ENCODE results near the gene FLVCR1.

Gene FLVCR1

GRCh38 chr1:212916481-212917133 lies 58.5 kb downstream of the FLVCR1 start:
- DNase-seq = no peak

- no peak for DNase-seq
These were observed 59.0 kb downstream of the FLVCR1 start for GRCh38 chr1:212917134-212917485.

- DNase-seq = no peak
These were observed 59.8 kb downstream of the FLVCR1 start for GRCh38 chr1:212917858-212918257.

- peak; percentile 32 for DNase-seq
These were observed 60.7 kb downstream of the FLVCR1 start for GRCh38 chr1:212918824-212919223.

GRCh38 chr1:212920246-212920645 lies 62.2 kb downstream of the FLVCR1 start:
- DNase-seq = no peak

- DNase-seq = no peak
These were observed 62.8 kb downstream of the FLVCR1 start for GRCh38 chr1:212920896-212921295.

GRCh38 chr1:212922016-212922415 lies 63.9 kb downstream of the FLVCR1 start:
- no peak for DNase-seq

- no peak for DNase-seq
These were observed 68.3 kb downstream of the FLVCR1 start for GRCh38 chr1:212926372-212926771.

GRCh38 chr1:212928323-212929291 lies 70.5 kb downstream of the FLVCR1 start:
- no peak for DNase-seq

- no peak for DNase-seq
These were observed 73.1 kb downstream of the FLVCR1 start for GRCh38 chr1:212930986-212931678.

GRCh38 chr1:212933815-212934471 lies 75.9 kb downstream of the FLVCR1 start:
- DNase-seq = no peak

- DNase-seq = no peak
These were observed 77.4 kb downstream of the FLVCR1 start for GRCh38 chr1:212935387-212935981.

- no peak for DNase-seq
These were observed 79.0 kb downstream of the FLVCR1 start for GRCh38 chr1:212937034-212937433.

- DNase-seq = no peak
These were observed 80.8 kb downstream of the FLVCR1 start for GRCh38 chr1:212938846-212939245.

GRCh38 chr1:212941452-212941851 lies 83.4 kb downstream of the FLVCR1 start:
- no peak for DNase-seq

GRCh38 chr1:212942679-212943392 lies 84.8 kb downstream of the FLVCR1 start:
- DNase-seq = no peak

GRCh38 chr1:212943393-212943710 lies 85.3 kb downstream of the FLVCR1 start:
- no peak for DNase-seq

- no peak for DNase-seq
These were observed 86.3 kb downstream of the FLVCR1 start for GRCh38 chr1:212944229-212944901.

GRCh38 chr1:212945056-212945455 lies 87.0 kb downstream of the FLVCR1 start:
- no peak for DNase-seq

- no peak for DNase-seq
These were observed 87.5 kb downstream of the FLVCR1 start for GRCh38 chr1:212945463-212946160.

GRCh38 chr1:212946872-212947271 lies 88.8 kb downstream of the FLVCR1 start:
- no peak for DNase-seq

All from NCI-H1092 (cell line).